ENCODE measurements around the gene OR5L2.

The OR5L2 gene

GRCh38 chr11:55819330-55819729 lies 7.7 kb upstream of the OR5L2 start, which contains the start of gene OR5D18:
Gene OR5D18 (plus strand): TSS chr11:55819630. CDS start chr11:55819630, 0 bp downstream.
- no peaks in the 10 kb centered on the region for H4K20me1 ChIP-seq (ENCODE audit: low read depth, low read length)
- H3F3A ChIP-seq (ENCODE audit: insufficient read depth), result no peaks in the 10 kb centered on the region
- no peak within 1 kb of the TSS for H3K27ac ChIP-seq (ENCODE audit: low read depth, low read length)
- H3K9me3 ChIP-seq (ENCODE audit: insufficient read depth, low read length), result no peaks in the 10 kb centered on the region
- no peak within 1 kb of the TSS for H2AFZ ChIP-seq (ENCODE audit: low read depth, low read length, severe bottlenecking)
- no peaks in the 10 kb centered on the region for H3K36me3 ChIP-seq (ENCODE audit: low read length)
- H3K9me2 ChIP-seq (replicated peaks; ENCODE audit: insufficient read depth, low read length), result no peaks in the 10 kb centered on the region
- no peaks in the 10 kb centered on the region for H3K79me2 ChIP-seq (ENCODE audit: insufficient read depth, low read length)
- TF ChIP-seq EZH2phosphoT487 (conservative IDR thresholded peaks at IDR 0.05; ENCODE audit: low read length), result no peak
- TF ChIP-seq, protein P1, sequence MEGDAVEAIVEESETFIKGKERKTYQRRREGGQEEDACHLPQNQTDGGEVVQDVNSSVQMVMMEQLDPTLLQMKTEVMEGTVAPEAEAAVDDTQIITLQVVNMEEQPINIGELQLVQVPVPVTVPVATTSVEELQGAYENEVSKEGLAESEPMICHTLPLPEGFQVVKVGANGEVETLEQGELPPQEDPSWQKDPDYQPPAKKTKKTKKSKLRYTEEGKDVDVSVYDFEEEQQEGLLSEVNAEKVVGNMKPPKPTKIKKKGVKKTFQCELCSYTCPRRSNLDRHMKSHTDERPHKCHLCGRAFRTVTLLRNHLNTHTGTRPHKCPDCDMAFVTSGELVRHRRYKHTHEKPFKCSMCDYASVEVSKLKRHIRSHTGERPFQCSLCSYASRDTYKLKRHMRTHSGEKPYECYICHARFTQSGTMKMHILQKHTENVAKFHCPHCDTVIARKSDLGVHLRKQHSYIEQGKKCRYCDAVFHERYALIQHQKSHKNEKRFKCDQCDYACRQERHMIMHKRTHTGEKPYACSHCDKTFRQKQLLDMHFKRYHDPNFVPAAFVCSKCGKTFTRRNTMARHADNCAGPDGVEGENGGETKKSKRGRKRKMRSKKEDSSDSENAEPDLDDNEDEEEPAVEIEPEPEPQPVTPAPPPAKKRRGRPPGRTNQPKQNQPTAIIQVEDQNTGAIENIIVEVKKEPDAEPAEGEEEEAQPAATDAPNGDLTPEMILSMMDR (IDR thresholded peaks at IDR 0.05; ENCODE audit: insufficient read depth, low read length, poor library complexity, severe bottlenecking), result no peak
- no peak within 1 kb of the TSS for H3K4me3 ChIP-seq (ENCODE audit: insufficient read depth, low read length, poor library complexity, severe bottlenecking)
- H3K4me2 ChIP-seq (ENCODE audit: low read depth, low read length, poor library complexity, severe bottlenecking), result no peak within 1 kb of the TSS
- no peaks in the 10 kb centered on the region for H3K27me3 ChIP-seq (ENCODE audit: low read length)
- no peak within 1 kb of the TSS for H3K9ac ChIP-seq (ENCODE audit: low read length)

DNA sequence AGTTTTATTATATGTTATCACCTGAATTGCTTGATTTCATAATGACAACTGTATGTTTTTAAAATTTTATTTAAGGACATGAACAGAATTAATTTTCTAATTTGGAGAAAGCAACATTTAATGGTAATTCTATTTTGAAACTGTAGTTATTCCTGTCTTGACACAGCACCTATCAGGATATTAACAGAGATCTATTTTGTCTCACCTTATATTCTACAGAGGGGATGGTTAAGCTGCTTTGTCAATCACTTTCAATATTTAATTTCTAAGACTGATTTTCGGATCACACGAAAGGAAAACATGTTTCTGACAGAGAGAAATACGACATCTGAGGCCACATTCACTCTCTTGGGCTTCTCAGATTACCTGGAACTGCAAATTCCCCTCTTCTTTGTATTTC lies 11.4 kb downstream of the OR5L2 start, which contains the start of gene OR5D16:
Gene OR5D16, plus strand, starts transcription at position 301 of the 400 bp plus-strand sequence. Its CDS starts 0 bp downstream, at position 301.
- Histone ChIP-seq H3K9me3 (ENCODE audit: insufficient read depth, low read length) (no peaks in the 10 kb centered on the region), H3K79me2 (ENCODE audit: insufficient read depth, low read length) (no peaks in the 10 kb centered on the region), H3K36me3 (ENCODE audit: low read length) (no peaks in the 10 kb centered on the region), H3K27me3 (ENCODE audit: low read length) (no peaks in the 10 kb centered on the region), H3K4me3 (ENCODE audit: insufficient read depth, low read length, poor library complexity, severe bottlenecking) (no peak within 1 kb of the TSS), H4K20me1 (ENCODE audit: low read depth, low read length) (no peaks in the 10 kb centered on the region), H3K9ac (ENCODE audit: low read length) (no peak within 1 kb of the TSS), H3K27ac (ENCODE audit: low read depth, low read length) (no peak within 1 kb of the TSS), H3F3A (ENCODE audit: insufficient read depth) (no peaks in the 10 kb centered on the region), H3K4me2 (ENCODE audit: low read depth, low read length, poor library complexity, severe bottlenecking) (no peak within 1 kb of the TSS), H2AFZ (ENCODE audit: low read depth, low read length, severe bottlenecking) (no peak within 1 kb of the TSS), H3K9me2 (replicated peaks; ENCODE audit: insufficient read depth, low read length) (no peaks in the 10 kb centered on the region)
- TF ChIP-seq, protein P1 (IDR thresholded peaks at IDR 0.05; ENCODE audit: insufficient read depth, low read length, poor library complexity, severe bottlenecking), result no peak
- TF ChIP-seq EZH2phosphoT487 (conservative IDR thresholded peaks at IDR 0.05; ENCODE audit: low read length), result no peak

- Histone ChIP-seq H3K79me2 (ENCODE audit: insufficient read depth, low read length) (no peaks in the 10 kb centered on the region), H3K9me3 (ENCODE audit: insufficient read depth, low read length) (no peaks in the 10 kb centered on the region), H3K27ac (ENCODE audit: low read depth, low read length) (no peak overlapping the region), H3K9me2 (replicated peaks; ENCODE audit: insufficient read depth, low read length) (no peaks in the 10 kb centered on the region), H3K4me3 (ENCODE audit: insufficient read depth, low read length, poor library complexity, severe bottlenecking) (no peak overlapping the region), H3K36me3 (ENCODE audit: low read length) (no peaks in the 10 kb centered on the region), H3K4me2 (ENCODE audit: low read depth, low read length, poor library complexity, severe bottlenecking) (no peak overlapping the region), H4K20me1 (ENCODE audit: low read depth, low read length) (no peaks in the 10 kb centered on the region), H3K9ac (ENCODE audit: low read length) (no peak overlapping the region), H2AFZ (ENCODE audit: low read depth, low read length, severe bottlenecking) (no peak overlapping the region), H3F3A (ENCODE audit: insufficient read depth) (no peaks in the 10 kb centered on the region), H3K27me3 (ENCODE audit: low read length) (no peaks in the 10 kb centered on the region)
- TF ChIP-seq, protein P1 (IDR thresholded peaks at IDR 0.05; ENCODE audit: insufficient read depth, low read length, poor library complexity, severe bottlenecking), result no peak
- no peak for TF ChIP-seq EZH2phosphoT487 (conservative IDR thresholded peaks at IDR 0.05; ENCODE audit: low read length)
Observed at GRCh38 chr11:55847453-55847852, 20.4 kb downstream of the OR5L2 start.

Measured in SU-DHL-6 (cell line).